HG03460 (cell line): ENCODE results near the gene VIPAS39.

ENCODE experiments used
- ATAC-seq: cut with Tn5 transposase; IDR thresholded peaks from one replicate; pipeline ENCODE4 v1.9.1; 2021; ENCODE audit not compliant: unreplicated experiment

Gene VIPAS39

DNA sequence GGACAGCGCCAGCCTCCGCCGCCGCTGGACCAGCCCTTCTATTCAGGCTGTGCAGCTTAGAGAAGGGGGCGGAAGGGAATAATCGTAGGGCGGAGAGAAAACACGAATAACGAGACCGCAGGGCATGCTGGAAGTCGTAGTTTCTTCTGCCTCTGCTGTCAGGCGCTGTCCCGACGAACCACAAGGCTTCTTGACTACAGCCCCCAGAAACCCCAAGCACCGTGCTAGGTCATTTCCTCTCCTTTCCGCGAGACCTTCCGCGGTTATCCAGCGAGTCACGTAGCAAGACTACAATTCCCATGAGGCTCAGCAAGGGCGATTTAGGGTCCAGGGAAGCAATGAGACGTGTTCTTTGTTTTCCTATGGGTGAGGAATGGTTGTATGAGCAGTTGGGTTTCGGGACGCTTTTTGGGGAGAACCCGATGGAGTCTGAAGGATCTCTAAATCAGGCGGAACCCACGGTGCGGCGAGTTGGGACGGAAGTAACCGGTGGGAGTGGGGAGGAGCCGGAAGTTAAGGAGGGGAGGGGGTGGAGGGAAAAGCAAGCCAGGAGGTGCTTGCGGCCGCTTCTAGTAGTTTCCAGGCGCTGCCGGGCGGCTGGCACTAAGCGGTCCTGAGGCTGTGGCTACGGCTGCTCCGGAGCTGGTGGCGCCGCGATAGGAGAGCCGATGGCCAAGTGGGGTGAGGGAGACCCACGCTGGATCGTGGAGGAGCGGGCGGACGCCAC, at the start of gene VIPAS39, which contains the start of gene AHSA1:
VIPAS39 (minus strand) TSS at position 80 of the 727 bp plus-strand sequence. CDS start 3,499 bp downstream, outside the sequence.
AHSA1 (plus strand) TSS at position 572 of the 727 bp plus-strand sequence; CDS start at position 669, 97 bp downstream.
- ATAC-seq, result peak; percentile 90

- ATAC-seq, result no peak
These were observed 47.6 kb upstream of the VIPAS39 start for GRCh38 chr14:77505031-77505430.

DNA sequence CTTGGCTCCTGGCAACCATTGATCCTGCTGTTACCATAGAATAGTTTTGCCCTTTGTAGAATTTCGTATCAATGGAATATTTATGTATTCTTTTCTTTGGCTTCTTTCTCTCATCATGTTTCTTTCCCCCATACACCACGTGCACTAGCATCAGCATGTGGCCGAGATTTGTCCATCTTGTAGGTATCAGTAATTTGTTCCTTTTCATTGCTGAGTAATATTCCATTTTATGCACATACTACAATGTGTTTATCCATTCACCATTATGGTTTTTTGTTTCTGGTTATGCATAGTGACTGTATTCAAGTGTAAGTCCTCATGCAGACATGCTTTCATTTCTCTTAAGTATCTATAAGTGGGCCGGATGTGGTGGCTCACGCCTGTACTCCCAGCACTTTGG, 45.7 kb upstream of the VIPAS39 start:
- no peak for ATAC-seq

- no peak for ATAC-seq
These were observed 44.8 kb upstream of the VIPAS39 start for GRCh38 chr14:77502109-77502782.

DNA sequence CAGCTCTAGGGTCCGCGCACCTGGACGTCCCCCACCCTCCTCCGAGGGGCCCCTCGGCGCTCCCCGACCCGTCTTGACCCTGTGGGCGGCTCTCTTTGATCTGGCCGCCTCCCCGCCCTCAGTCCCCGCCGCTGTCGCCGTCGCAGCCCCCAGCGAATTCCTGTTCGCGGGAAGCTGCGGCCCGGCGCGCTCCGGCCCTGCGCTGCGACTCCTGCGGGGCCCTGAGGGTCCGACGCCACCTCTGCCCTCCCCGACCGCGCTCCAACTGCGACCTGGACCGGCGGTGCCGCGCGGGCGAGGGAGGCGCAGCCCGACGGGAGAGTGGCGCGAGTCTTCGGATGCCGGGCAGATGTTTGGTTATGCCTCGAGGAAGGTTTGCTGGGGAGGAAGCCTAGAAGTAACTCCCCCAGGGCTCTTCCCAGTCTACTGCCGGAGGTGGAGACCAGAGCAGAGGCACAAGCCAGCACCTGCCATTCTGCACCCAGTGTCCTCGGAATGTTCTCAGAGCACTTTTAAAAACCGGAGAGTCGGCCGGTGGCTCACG, 41.7 kb upstream of the VIPAS39 start:
- peak; percentile 32 for ATAC-seq

DNA sequence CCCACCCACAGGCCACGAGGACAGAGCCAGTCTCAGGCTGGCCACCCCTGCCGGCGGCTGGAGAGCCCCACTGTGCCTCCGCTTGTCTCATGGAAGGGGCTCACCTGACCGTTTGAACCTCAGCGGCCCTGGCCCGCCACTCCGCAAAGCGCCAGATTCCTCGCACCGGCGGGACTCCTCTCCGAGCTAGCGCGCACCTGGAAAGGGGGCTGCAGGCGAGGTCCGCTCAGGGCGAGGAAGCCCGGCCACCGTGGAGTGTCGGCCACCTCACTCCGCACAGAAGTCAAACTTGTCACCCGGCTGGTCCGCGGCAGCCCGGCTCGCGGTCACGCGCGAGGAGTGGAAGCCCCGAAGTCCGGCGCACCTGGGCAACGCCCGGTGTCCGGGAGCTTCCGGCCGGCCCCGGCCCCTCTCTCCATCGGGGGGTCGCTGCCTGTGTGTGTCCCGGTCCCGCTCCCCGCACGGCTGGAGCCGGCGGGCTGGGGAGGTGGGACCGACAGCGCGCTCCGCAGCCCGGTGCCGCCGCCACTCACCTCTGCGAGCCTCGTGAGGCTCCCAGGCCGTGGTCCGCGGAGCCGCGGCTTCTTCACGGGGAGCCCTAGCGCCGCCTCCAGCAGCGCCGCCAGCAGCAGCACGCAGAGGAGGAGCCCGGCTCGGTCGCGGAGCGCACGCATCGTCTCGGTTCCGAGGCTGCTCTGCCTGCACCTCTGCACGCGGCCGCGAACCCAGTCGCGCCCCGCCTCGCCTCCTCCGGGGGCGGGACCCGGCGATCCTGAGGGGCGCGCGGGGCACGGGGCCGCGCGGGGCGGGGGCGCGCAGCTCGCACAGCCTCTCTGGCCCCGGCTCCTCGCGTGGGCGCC, 40.9 kb upstream of the VIPAS39 start, which contains the start of gene ISM2:
ISM2 (minus strand) TSS at position 697 of the 860 bp plus-strand sequence; CDS start at position 674, 23 bp downstream.
- peak; percentile 57 for ATAC-seq

DNA sequence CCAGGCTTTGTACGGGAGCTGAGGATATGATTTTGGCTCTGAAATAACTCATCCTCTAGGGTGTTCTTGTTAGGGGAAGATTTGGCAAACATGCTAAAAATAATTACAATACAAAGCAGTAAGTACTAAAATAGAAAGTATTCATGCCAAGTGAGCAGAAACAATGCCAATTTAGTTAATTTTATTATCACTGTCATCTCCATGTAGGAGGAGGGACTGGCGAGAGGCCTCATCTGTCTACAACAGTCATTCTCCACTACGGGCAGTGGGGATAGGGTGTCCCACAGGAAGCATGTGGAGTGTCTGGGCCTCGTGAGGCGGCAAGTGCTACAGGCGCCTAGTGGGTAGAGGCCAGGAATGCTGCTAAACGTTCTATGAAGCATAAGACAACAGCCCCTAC, 37.9 kb upstream of the VIPAS39 start:
- ATAC-seq, result no peak

GRCh38 chr14:77491056-77491455, 33.7 kb upstream of the VIPAS39 start:
- ATAC-seq, result no peak

GRCh38 chr14:77490347-77490986, 33.1 kb upstream of the VIPAS39 start:
- ATAC-seq, result no peak

- no peak for ATAC-seq
These were observed 31.6 kb upstream of the VIPAS39 start for GRCh38 chr14:77489041-77489440.

GRCh38 chr14:77488558-77488957, 31.2 kb upstream of the VIPAS39 start:
- no peak for ATAC-seq

- ATAC-seq, result no peak
These were observed 28.7 kb upstream of the VIPAS39 start for GRCh38 chr14:77485901-77486678.

DNA sequence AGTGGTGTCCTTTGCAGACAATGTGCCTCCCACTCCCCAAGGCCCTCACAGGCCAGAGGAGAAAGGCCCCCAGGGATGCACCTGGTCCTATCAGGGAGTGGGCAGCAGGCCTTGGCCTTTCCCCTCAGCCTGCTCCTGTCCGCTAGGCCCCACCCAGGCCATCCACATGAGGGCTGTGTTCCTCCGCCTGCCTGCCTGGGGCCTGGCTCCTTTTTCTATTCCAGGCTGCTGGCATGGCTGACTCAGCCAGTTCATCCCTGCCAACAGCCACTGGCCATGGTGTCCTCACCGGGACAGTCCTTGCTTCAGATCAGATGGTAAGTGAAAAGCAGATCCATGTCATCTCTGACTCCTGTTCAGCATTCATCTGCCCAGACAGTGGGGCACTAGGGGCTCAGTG, 27.9 kb upstream of the VIPAS39 start:
- no peak for ATAC-seq

GRCh38 chr14:77482422-77482821, 25.0 kb upstream of the VIPAS39 start:
- ATAC-seq, result no peak

DNA sequence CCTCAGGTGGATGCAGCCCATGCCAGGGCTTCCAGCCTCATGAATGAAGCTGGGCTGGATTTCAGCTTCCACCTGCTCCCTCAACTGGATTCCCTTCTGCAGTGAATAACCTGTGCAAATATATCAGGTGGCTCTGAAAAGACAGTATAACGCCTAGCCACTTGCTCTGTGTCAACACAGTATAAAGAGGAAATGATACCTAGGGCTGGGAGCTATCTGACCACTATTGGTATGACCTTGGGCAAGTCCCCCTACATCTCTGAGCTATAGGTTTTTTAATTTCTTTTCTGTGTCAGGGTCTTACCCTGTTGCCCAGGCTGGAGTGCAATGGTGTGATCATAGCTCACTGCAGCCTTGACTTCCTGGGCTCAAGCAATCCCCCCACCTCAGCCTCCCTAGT, 21.4 kb upstream of the VIPAS39 start:
- peak; percentile 95 for ATAC-seq

GRCh38 chr14:77478029-77478428, 20.6 kb upstream of the VIPAS39 start:
- no peak for ATAC-seq

- no peak for ATAC-seq
These were observed 18.2 kb upstream of the VIPAS39 start for GRCh38 chr14:77475432-77476115.

GRCh38 chr14:77474479-77475177, 17.2 kb upstream of the VIPAS39 start:
- no peak for ATAC-seq

GRCh38 chr14:77473921-77474320, 16.5 kb upstream of the VIPAS39 start:
- ATAC-seq, result no peak
